HG02943 (cell line): ENCODE data around the gene ACOX2.
A peak's percentile ranks its signal among the peaks of the same experiment; 100 is the strongest.

Experiments used
- ATAC-seq: cut with Tn5 transposase; IDR thresholded peaks from one replicate; pipeline ENCODE4 v1.9.1; 2021; ENCODE audit warnings: mild to moderate bottlenecking, low read depth, moderate library complexity; ENCODE audit not compliant: unreplicated experiment

Gene ACOX2

DNA sequence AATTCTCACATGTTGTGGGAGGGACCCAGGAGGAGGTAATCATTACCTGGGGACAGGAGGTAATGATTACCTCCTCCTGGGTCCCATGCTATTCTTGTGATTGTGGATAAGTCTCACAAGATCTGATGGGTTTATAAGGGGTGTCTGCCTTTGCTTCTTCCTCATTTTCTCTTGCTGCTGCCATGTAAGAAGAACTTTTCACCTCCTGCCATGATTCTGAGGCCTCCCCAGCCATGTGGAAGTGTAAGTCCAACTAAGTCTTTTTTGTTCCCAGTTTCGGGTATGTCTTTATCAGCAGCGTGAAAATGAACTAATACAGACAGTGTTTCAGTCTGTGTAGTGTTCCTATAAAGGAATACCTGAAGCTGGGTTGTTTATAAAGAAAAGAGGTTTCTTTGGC is 58.2 kb downstream of the ACOX2 start:
- ATAC-seq = no peak

DNA sequence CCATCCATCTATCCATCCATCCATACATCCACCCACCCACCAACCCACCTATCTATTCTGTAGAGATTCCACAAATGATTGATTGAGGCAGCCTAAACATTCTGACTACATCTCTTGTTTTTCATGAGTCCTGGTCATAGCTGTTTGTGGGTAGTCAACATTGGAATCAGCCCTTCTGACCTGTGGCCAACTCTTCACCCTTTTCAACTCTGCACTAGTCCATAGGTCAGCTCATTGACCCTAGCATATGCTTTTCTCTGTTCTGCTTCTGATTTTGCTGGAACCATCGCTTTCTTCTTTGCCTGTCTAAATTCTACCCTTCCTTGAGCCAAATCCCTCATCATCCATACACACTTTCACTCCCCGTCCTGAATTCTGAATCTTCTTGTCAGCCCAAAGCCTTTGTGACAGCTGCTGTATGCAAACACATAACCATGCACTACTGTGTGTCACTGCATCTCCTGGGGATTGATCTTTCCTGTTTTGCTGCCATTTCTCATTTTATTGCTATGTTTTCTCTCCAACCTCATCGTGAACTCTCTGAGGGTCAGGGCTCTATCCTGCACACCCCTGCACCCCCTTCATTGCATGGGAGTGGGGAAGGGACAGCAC is 61.9 kb downstream of the ACOX2 start:
- no peak for ATAC-seq

DNA sequence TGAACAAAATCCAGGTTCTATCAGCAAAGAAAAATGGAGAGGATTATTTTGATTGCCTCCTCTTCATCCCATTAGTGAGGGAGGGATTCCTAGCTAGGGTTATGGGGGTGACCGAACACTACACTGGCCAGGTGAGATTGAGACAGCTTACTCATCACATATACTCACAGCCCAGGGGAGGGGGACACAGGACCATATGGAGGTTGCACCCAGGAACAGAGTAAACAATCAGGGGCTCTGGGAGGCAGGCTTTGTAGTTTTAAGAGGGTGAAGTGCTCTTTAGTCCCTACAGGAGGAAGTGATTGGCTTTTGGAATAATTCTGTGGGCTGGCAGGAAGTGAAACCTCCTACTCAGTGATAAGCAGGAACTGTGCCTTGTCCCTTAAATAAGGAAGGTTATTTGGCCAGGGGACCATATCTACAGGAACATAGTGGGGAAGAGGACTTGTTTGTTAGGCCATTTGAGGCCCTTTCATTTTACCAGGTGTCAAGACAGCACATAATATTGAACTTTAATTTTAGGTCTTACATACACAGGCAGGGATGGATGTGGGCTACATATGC is 62.6 kb downstream of the ACOX2 start:
- no peak for ATAC-seq

DNA sequence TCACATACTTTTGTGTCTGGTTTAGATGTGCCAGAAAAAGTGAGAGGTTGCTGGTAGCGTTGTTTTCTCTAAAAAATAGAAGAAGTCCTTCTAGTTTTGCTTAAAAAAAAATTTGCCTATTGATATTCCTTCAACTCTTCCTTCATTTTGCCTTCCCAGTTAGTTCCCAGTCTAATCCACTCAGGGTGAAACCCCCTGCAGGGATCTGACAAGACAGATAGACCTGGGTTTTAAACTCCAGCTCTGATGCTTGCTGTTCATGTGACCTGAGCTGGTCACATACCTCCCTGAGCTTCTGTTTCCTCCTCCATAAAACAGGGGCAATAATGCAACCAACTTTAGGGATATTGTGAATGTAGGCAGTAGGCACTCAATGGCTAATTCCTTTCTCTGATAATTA is 63.7 kb downstream of the ACOX2 start:
- ATAC-seq = no peak

DNA sequence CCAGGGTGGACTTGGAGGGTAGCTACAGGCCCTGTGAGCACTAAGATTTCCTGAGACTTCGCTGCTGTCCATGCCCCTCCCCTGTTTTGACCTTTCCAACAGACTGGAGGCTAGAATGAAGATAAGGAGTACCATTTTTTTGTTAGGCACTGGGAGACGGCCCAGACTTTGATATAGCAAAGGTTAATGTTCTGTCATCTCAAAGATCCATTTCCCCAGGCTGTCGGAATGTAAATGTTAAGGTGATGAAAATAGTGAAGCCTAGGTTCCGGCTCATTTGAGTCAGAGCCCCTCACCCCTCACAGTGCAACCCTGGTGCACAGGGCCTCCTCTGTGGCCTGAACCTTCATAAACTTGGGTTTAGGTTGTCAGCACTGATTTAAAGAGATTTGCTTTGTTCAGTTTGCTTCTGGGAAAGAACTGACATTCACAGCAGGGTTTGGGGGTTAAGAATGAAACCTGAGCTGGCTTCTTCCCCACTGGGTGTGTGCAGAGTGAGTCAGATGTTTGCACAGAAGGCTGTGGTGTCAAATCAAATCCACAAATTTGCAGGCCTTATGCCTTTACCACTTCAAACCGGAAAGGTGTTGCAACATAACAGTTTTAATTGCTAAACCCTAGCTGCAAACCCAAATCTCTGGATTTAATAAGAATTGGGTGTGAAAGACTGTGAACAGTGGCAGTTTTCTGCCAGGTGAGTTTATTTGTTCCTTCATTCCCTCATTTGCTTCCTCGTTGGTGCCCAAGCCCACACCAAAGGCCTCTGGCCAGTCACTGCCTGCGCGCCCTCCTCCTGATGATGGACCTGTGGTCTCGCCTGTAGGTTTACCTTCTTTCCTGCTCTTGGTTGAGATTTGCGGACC is 65.7 kb downstream of the ACOX2 start:
- no peak for ATAC-seq

DNA sequence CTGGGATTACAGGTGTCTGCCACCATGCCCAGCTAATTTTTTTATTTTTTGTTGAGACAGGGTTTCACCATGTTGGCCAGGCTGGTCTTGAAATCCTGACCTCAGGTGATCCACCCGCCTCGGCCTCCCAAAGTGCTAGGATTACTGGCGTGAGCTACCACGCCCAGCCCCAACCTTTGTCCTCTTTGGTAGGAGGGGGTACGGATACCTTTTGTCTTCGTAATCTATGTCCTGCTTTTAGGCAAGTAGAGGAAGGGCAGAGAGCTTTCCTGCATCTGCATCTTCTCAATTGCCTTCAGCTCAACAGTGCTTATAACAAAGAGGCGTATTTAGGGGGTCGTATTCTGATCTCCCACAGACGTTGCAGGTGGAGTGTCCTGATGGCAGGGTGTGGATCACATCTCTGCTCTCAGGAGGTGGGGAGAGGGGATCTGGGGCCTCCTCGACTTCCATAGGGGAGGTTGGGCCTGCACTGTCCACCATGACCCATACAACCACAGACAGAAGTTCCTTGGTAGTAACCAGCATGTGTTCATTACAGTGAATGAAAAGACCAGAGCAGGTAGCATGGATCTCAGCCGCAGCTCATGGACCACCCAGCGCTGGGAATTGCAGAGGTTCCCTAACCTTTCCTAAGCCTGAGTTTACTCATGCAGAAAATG is 66.5 kb downstream of the ACOX2 start:
- no peak for ATAC-seq

DNA sequence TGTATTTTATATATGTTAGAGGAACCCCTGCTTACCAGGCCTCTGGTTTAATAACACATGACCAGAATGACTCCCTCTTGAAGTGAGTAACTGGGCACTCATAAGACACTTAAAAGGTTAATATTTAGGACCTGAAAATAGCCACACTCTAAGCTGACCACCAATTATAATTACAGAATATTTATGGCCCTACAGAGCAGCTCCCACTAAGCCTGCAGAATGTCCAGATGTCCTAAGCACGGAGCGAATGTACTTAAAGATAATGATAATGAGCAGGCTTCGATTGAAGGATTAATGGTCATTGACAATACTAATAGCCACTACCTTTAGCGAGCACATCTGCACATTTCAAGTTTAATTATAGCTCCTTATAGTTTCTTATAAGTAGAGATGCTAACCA is 67.9 kb downstream of the ACOX2 start:
- ATAC-seq = no peak

DNA sequence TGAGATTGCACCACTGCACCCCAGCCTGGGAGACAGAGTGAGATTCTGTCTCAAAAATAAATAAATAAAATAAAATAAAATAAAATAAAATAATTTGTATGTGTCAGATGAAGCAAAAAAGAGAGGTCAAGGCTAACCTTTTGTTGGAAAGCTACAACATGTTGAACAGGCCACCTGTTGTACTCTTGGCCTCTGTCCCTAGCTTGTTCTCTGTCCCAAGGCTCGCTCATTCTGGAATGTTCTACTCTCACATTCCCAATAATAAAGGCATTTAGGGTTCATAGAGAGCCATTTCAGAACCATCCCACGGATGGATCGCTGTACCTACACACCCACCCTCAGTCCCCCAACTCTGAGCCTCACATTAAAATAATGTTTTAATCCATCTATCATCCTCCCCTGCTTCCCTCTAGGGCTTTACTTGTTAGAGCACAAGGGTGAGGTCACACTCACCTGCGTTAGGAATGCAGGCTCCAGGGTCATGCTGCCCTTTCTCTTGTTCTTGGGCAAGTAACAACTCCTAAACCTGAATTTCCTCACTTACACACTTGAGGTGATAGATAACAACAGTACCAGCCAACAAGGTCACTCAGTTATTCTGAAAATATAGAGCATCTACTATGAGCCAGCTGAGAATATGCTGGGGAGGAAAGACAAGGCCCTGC is 70.0 kb downstream of the ACOX2 start:
- ATAC-seq = no peak

DNA sequence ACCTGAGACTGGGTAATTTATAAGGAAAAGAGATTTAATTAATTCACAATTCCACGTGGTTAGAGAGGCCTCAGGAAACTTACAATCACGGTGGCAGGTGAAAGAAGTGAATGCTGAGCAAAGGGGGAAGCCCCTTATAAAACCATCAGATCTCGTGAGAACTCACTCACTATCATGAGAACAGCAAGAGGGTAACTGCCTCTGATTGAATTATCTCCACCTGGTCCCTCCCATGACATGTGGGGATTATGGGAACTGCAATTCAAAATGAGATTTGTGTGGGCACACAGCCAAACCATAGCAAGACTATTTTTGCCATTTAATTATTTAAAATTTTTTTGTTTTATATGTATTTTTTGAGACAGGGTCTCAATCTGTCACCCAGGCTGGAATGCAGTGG is 72.1 kb downstream of the ACOX2 start:
- no peak for ATAC-seq

DNA sequence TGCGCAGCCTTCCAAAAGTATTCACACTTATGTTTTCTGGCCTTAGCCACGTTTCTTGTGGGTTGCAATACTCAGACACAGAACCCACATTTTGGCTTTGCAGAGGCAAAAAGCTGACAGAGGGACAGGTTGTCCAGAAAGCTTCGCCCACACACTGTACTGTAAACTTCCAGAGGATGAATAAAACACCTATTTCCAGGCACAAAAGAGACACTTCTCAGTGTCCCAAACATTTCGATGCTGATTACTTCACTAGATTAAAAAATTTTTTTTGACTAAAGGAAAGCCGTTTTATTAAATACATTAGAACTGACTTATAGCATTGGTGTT is 73.1 kb downstream of the ACOX2 start:
- no peak for ATAC-seq

DNA sequence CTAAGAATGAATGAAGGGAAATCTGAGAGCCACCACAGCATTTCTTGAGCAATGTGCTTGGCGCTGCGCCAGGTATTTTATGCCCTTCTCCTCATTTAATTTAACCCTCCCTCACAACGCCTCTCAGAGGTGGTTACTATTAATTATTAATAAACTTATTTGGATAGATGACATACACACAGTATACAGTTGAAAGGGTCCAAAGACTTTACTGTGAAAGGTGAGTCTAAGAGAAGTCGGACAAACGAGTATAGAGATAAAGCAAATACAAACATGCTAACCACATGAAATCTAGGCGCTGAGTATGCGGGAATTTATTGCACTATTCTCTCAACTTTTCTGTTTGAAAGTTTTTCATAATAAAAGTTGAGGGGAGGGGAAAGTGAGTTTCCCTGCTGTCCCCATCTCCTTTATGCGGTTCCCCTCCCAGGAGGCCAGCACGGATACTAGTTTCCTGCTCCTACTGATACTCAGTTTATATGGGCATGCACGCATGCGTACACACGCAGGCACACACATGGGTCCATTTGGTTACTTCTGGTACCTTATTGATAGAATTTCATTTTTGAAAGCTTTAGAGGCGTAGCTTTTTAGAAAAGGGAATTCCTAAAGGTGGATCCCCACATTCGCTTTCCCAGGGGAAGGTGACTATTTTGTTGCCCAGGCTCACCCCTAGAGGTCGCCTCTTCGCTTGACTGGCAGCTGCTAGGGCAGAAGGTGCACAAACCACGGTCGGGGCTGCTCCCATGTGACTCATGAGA is 73.6 kb downstream of the ACOX2 start:
- peak; percentile 73 for ATAC-seq

DNA sequence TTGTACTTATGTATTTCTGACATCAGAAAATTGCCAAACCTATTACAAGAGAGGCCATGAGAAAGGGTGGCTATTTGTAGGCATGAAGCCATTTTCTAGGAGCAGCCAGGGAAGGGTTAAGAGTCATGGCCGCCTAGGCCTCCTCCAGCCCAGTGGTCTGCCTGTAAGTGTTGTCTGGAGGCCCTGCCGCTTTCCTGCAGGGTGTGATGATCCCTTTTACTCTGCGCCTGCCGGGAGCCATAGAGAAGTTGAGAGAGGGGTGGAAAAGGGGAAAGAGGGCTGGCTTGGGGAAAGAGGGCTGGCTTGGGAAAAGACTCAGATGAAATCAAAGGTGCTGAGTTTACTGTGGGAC is 74.2 kb downstream of the ACOX2 start:
- ATAC-seq = no peak

DNA sequence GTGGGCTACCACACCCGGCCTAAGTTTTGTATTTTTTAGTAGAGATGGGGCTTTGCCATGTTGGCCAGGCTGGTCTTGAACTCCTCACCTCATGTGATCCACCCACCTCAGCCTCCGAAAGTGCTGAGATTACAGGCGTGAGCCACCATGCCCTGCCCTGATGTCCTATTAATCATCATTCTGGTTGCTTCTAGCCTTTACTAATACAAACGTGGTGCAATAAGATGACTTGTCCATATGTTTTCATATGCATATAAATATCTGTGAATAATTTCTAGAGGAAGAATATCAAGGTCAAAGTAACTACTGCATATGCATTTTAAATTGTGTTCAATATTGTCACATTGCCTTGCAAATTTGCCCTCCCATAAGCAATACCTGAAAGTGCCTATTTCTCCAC is 77.8 kb downstream of the ACOX2 start:
- no peak for ATAC-seq
